A673 (cell line): Measurements from ENCODE around the gene CFAP68.

Experiments
- EZH2 ChIP-seq: fragments of 200-600 bp; sonication (generic); IDR thresholded peaks from 2 replicates; pipeline ENCODE4 v1.6.1; 2017; ENCODE audit warnings: borderline replicate concordance, low read depth, mild to moderate bottlenecking, mixed read lengths, antibody characterized with exemption, low read length; ENCODE audit not compliant: poor library complexity, severe bottlenecking
- TF ChIP-seq, protein P1 (sequence below): fragments of 300-800, 200-600 bp; sonication (generic); conservative IDR thresholded peaks from 2 replicates; pipeline ENCODE4 v1.5.1; 2017; ENCODE audit warnings: low read depth, mild to moderate bottlenecking, antibody characterized with exemption, low read length, moderate library complexity, mixed read lengths

DNA sequence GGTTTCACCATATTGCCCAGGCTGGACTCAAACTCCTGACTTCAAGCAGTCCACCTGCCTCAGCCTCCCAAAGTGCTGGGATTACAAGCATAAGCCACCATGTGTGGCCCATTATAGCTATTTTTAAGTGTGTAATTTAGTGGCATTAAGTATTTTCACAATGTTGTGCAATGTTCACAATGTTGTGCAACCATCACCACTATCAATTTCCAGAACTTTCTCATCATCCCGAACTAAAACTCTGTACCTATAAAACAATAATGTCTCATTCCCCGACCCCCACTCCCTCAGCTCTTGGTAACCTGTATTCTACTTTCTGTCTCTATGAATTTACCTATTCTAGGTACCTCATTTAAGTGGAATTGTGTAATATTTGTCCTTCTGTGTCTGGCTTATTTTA, 7.5 kb downstream of the CFAP68 start:
- TF ChIP-seq, protein P1, sequence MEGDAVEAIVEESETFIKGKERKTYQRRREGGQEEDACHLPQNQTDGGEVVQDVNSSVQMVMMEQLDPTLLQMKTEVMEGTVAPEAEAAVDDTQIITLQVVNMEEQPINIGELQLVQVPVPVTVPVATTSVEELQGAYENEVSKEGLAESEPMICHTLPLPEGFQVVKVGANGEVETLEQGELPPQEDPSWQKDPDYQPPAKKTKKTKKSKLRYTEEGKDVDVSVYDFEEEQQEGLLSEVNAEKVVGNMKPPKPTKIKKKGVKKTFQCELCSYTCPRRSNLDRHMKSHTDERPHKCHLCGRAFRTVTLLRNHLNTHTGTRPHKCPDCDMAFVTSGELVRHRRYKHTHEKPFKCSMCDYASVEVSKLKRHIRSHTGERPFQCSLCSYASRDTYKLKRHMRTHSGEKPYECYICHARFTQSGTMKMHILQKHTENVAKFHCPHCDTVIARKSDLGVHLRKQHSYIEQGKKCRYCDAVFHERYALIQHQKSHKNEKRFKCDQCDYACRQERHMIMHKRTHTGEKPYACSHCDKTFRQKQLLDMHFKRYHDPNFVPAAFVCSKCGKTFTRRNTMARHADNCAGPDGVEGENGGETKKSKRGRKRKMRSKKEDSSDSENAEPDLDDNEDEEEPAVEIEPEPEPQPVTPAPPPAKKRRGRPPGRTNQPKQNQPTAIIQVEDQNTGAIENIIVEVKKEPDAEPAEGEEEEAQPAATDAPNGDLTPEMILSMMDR = no peak
- TF ChIP-seq EZH2 = no peak
